Heart right ventricle (tissue), 16 donors: ENCODE measurements around the gene LHX4. TPM values are rescaled to one million over a fixed set of nuclear protein-coding genes. Genes with fewer than 3 reads are reported as not detected.

Source experiments
- ATAC-seq, 8 donors: fragments of 200-7000 bp; cut with Tn5 transposase; one replicate each; pipeline ENCODE4 v1.9.1; 2020; ENCODE audit warnings: mild to moderate bottlenecking in 8 of 8, moderate library complexity in 8 of 8, moderate number of reproducible peaks in 1 of 8
- DNase-seq, 2 donors: peaks; one replicate each; pipeline ENCODE4 v3.0.0-alpha.2; 2020
- H3K27ac ChIP-seq, 10 donors: fragments of 200-600 bp; sonication (generic) in 2 of 10; one replicate each; pipeline versions ENCODE4 v1.5.0 to v1.8.0; 2020 to 2022; ENCODE audit warnings: mild to moderate bottlenecking in 3 of 10
- H3K27me3 ChIP-seq, 7 donors: fragments of 200-600 bp; one replicate each; pipeline ENCODE4 v1.8.0; 2021 to 2022; ENCODE audit warnings: mild to moderate bottlenecking in 2 of 7
- H3K36me3 ChIP-seq, 9 donors: fragments of 200-600 bp; sonication (generic) in 1 of 9; one replicate each; pipeline versions ENCODE4 v1.5.0 to v1.8.0; 2020 to 2022; ENCODE audit warnings: mild to moderate bottlenecking in 2 of 9
- H3K4me1 ChIP-seq, 9 donors: fragments of 200-600 bp; sonication (generic) in 1 of 9; one replicate each; pipeline versions ENCODE4 v1.5.0 to v1.8.0; 2020 to 2022; ENCODE audit warnings: mild to moderate bottlenecking in 4 of 9
- H3K4me3 ChIP-seq, 10 donors: fragments of 200-600 bp; sonication (generic) in 2 of 10; one replicate each; pipeline versions ENCODE4 v1.5.0 to v1.8.0; 2020 to 2022; ENCODE audit warnings: mild to moderate bottlenecking in 7 of 10, moderate library complexity in 2 of 10
- H3K9me3 ChIP-seq, 11 donors: fragments of 200-600 bp in 10 of 11; sonication (generic) in 2 of 11; one replicate each; pipeline versions ENCODE4 v1.5.0 to v1.8.0; 2013 to 2022; ENCODE audit warnings: mild to moderate bottlenecking in 2 of 11, control low read depth in 1 of 11, moderate library complexity in 1 of 11
- WGBS, 2 donors: extraction: QIAGEN DNeasy Blood & Tissue Kit; methylation state at CpG; one replicate each; pipeline ENCODE4 v1.1.7; 2013; ENCODE audit warnings: inconsistent platforms in 1 of 2; 5-methylcytosine and 5-hydroxymethylcytosine counted together
- intact Hi-C, 10 donors: fragments of 100-400 bp; cut with DNase I; formaldehyde crosslinking; loops; one replicate each; pipeline versions ENCODE4 v1.11.1 to v1.14.2; 2022
- polyA plus RNA-seq, 2 donors: library from polyadenylated mRNA; stranded (reverse); fragments of 200-250 nt; gene quantifications; one replicate each; pipeline ENCODE4 v1.2.3, GENCODE V29; 2013
- total RNA-seq, 10 donors: library from RNA; stranded (reverse); fragmentation: NEBNext Ultra II Directional in 3 of 10; extraction: Animal tissue kit (Norgen Biotek cat#: 25700) in 3 of 10; gene quantifications; one replicate each; pipeline versions ENCODE4 v1.2.1 to v1.2.4, GENCODE V29; 2021 to 2023
- TF ChIP-seq, protein P1 (sequence below), 9 donors: fragments of 200-600 bp; sonication (generic) in 2 of 9; IDR thresholded peaks; one replicate each; pipeline versions ENCODE4 v1.5.0 to v1.8.0; 2021 to 2022; ENCODE audit warnings: antibody characterized with exemption in 9 of 9, mild to moderate bottlenecking in 5 of 9, moderate library complexity in 1 of 9
- donor health status: Arrhythmogenic right ventricular cardiomyopathy.
- donor health status: ischemic (EF 13 %, LVEDD 7.1; RV severe dilation, severe dysfunction).
- donor health status: healthy with polysubstance abuse.
- donor health status: DM: no; HTN: yes; CAD: no.
- donor health status: DM: no; HTN: no; CAD: no.
- donor health status: ischemic (EF 25% LVEDD 6.9; RV normal size, moderate dysfunction).
- donor health status: ischemic (EF 25% LVEDD 5.7; RV mildly dilated, moderate dysfunction).
- donor health status: healthy.
- donor health status: DM: yes; HTN: yes; CAD: no.
- donor health status: Ischemic cardiomyopathy.
- donor health status: ischemic (EF 35%, LVEDD 5.7; RV mildly dilated, moderate dysfunction).
- donor health status: nonischemic (EF 11% LVEDD 7.7; RV severe dilation, severe dysfunction).
- donor health status: DM: yes; HTN: yes; CAD: no.
- donor health status: PGD.
- donor health status: ischemic (EF 29% LVEDD 5.4; RV normal size, mild dysfunction).
- donor health status: nonischemic (EF 23%, LVEDD 6.1; RV moderate dilation, normal function).

Gene LHX4
- total and polyA plus RNA-seq, 12 donors = under 0.01 TPM; not detected in 11

DNA sequence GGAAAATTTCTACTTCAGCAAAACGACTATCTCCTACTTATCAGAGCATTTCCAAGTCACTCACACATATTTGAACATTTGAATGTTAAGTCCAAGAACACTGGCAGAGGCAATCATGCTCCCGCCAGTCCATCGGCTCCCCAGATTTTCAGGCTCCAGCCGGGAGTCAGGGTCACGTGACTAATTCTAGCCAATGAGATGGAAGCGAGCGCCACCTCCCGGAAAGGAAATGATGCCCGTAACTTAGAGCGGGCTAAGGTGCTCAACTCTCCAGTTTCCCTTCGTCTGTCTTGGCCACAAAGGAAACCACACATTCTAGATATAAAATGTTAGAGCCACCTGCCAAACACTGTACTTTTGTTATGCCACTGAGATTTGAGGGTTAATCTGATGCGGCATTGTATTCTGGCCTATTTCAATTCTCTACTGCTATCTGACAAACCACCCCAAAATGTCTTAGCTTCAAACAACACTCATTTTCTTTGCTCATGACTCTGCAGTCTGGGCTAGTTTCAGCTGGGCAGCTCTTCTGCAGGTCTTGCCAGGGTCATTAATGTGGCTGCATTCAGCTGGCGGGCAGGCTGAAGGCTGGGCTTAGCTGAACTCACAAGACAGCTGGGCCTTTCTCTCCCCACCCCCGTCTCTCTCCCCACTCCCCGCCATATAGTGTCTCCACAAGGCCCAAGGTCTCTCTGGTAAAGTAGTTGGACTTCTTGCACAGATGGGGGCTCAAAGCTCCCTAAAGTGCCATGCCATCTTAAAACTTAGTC lies 16.5 kb upstream of the LHX4 start:
- Histone ChIP-seq H3K27me3 (peaks cover 0 to 35% (median 5%) of the 10 kb centered on the region in 7 donors), H3K4me3 (peak overlapping the region in 1 of 10 donors; percentile 4), H3K36me3 (no peaks in the 10 kb centered on the region), H3K4me1 (no peaks in the 10 kb centered on the region), H3K9me3 (no peaks in the 10 kb centered on the region), H3K27ac (no peak overlapping the region)
- WGBS, 2 donors = 73 to 77% methylated on average over 15 of the region's 15 CpGs
- DNase-seq (no peak), ATAC-seq (no peak)
- TF ChIP-seq, protein P1, sequence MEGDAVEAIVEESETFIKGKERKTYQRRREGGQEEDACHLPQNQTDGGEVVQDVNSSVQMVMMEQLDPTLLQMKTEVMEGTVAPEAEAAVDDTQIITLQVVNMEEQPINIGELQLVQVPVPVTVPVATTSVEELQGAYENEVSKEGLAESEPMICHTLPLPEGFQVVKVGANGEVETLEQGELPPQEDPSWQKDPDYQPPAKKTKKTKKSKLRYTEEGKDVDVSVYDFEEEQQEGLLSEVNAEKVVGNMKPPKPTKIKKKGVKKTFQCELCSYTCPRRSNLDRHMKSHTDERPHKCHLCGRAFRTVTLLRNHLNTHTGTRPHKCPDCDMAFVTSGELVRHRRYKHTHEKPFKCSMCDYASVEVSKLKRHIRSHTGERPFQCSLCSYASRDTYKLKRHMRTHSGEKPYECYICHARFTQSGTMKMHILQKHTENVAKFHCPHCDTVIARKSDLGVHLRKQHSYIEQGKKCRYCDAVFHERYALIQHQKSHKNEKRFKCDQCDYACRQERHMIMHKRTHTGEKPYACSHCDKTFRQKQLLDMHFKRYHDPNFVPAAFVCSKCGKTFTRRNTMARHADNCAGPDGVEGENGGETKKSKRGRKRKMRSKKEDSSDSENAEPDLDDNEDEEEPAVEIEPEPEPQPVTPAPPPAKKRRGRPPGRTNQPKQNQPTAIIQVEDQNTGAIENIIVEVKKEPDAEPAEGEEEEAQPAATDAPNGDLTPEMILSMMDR (IDR thresholded peaks at IDR 0.05) = no peak
- intact Hi-C loops = no loop called here

DNA sequence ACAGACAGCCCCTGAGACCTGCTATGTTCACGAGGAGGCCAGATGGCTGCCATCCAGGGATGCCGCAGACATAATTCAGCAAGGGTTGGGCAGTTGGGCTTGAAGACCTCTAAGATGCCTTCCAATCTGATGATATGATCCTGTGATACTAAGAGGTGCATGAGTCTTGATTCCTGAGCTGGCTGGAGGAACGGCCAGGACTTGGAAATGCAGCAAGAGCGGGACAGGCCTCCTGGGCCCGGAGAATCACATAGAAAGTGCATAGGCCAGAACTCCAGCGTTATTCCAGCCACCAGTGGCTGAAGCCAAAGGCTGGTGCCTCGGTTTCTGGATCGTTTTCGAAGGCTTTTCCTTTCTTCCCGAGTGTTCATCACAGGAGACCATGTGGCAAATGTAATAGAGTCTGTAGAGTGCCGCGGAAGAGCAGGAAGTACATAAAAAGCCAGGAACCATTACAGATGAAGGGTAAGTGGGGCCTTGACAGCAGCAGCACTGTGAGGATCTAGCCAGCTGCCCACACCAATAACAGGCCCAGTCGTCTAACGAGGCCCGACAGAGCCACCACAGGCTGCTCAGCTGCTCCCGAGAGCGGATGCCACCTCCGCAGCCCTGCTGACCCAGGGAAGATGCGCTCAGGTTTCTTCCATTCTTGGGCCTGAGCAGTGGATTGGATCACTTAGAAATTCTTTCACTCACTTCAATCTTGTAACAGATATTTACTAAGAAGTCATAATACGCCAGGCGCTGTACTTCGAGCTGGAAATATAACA lies 14.0 kb upstream of the LHX4 start:
- H3K27ac ChIP-seq = no peak overlapping the region
- intact Hi-C loops = no loop called here
- H3K4me3 ChIP-seq = no peak overlapping the region
- 90% methylated on average over 22 of the region's 22 CpGs for WGBS, 2 donors
- H3K4me1 ChIP-seq = no peaks in the 10 kb centered on the region
- peaks cover 0 to 20% (median 7%) of the 10 kb centered on the region in 7 donors for H3K27me3 ChIP-seq
- ATAC-seq (no peak), DNase-seq (no peak)
- TF ChIP-seq, protein P1 (IDR thresholded peaks at IDR 0.05) = no peak
- H3K9me3 ChIP-seq = no peaks in the 10 kb centered on the region
- no peaks in the 10 kb centered on the region for H3K36me3 ChIP-seq

DNA sequence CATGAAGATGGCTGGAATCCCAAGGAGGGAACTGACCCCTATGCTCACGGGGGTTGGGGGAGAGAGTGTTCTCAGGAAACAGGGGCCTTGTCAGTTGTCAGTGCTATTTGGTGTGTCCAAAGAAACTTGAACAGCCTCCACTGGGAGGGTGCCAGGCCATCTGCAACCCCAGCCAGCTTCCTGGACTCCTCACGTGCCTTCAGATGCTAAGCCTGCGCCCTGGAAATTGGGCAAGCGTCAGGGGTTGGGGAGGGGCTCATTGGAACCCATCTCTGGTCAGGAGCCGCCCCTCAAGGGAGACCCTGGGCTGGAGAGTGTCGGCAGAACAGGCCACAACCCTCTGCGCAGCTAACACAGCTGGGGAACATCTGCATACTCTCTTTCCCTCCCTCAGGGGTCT lies 13.1 kb upstream of the LHX4 start:
- TF ChIP-seq, protein P1 (IDR thresholded peaks at IDR 0.05) = no peak
- ATAC-seq (no peak), DNase-seq (no peak)
- no peaks in the 10 kb centered on the region for H3K36me3 ChIP-seq
- H3K27me3 ChIP-seq = peaks cover 0 to 14% (median 10%) of the 10 kb centered on the region in 7 donors
- no peak overlapping the region for H3K4me3 ChIP-seq
- WGBS, 2 donors = 66 to 77% methylated on average over 7 of the region's 7 CpGs
- no peaks in the 10 kb centered on the region for H3K4me1 ChIP-seq
- H3K27ac ChIP-seq = no peak overlapping the region
- no peaks in the 10 kb centered on the region for H3K9me3 ChIP-seq
- intact Hi-C loops = no loop called here

DNA sequence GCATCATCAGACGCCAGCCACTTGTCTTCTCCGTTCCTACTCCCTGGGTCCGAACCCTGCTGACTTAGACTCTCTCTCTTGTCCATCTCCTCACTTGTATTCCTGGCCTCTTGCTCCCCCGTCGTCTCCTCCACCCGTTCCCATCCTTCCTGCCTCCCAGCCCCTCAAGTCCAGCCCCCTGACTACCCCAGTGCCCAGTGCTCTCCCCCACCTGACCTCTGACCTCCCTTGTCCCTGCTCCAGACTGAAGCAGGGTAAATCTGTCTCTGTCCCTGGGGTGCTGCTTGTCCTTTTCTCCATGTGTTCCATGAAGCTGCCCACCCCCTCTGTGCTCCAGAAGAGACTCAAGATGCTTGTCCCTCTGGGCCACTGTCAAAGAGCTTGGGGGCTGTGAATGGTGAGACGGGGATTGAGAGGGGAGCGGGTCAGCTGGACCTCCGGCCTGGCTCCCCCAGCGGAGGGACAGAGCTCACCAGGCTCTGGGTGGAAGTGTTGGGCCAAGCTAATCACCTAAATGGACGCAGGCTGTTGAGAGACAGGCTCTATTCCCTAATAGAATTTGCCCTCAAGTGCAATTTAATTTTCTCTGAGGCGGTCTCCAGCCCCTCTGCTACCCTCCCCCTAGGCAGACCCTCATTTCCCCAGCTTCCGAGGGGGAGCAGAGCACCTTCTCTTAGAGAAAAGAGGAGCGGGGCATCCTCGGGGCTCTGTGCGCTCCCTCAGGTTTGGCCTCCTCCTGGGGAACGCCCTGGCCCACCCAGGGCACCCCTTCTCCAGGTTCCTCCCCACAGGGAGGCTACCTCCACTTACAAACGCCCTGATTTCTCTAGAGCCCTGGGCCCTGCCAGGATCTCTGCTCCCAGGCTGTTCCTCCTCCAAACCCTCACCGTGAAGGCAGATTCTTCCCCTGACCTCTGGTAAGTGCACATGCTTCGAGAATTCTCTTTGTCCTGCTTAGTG lies 11.0 kb upstream of the LHX4 start:
- H3K27me3 ChIP-seq = peaks cover 0 to 28% (median 18%) of the 10 kb centered on the region in 7 donors
- no peaks in the 10 kb centered on the region for H3K4me1 ChIP-seq
- intact Hi-C loops = no loop called here
- no peaks in the 10 kb centered on the region for H3K9me3 ChIP-seq
- DNase-seq (no peak), ATAC-seq (no peak)
- H3K4me3 ChIP-seq = no peak overlapping the region
- 82% methylated on average over 20 of the region's 20 CpGs for WGBS, 2 donors
- H3K27ac ChIP-seq = no peak overlapping the region
- H3K36me3 ChIP-seq = no peaks in the 10 kb centered on the region
- TF ChIP-seq, protein P1 (IDR thresholded peaks at IDR 0.05) = no peak
